PC-9 (cell line): Measurements from ENCODE around the gene NOC4L.

Source experiments
- CTCF ChIP-seq: fragments of 200-600 bp; sonication (generic); conservative IDR thresholded peaks from 2 replicates; pipeline ENCODE4 v1.6.1; 2017; ENCODE audit warnings: mixed run types, antibody characterized with exemption, mild to moderate bottlenecking, moderate library complexity
- EZH2 ChIP-seq: fragments of 200-600 bp; sonication (generic); IDR thresholded peaks from 2 replicates; pipeline ENCODE4 v1.8.0; 2017; ENCODE audit warnings: antibody characterized with exemption, low read depth

DNA sequence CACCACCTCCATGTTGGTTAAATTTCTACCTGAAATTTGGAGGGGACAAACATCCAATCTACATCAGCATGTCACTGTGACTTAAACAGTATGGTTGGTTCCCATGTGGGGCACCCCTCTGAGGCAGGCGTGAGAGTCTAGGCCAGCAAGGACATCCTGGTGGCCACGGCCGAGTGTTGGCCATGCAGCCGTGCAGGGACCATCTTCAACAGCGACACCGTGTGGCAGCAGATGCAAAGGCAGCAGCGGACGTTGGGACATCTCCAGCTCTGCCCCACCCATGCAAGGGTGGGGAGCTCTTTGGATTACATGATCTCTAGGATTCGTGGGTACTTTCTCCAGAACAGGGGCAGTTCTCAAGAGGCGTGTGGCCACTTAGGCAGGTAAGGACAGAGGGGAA lies 49.8 kb downstream of the NOC4L start:
- TF ChIP-seq CTCF (peak; percentile 57), EZH2 (no peak)
